Tibial nerve (tissue), 3 donors: ENCODE data around the gene PRUNE2.

Experiments used
- POLR2A ChIP-seq, 2 donors: fragments of 450-650 bp; IDR thresholded peaks; one replicate each; pipeline ENCODE4 v1.6.1; 2017; ENCODE audit warnings: antibody characterized with exemption in 2 of 2, mild to moderate bottlenecking in 2 of 2, moderate library complexity in 2 of 2
- TF ChIP-seq, protein P1 (sequence below), 5 experiments: fragments of 200-600 bp in 3 of 5; fragments of 450-650 bp in 2 of 5; sonication (generic) in 3 of 5; IDR thresholded peaks; one replicate each; pipeline ENCODE4 v1.5.1; 2016 to 2019; ENCODE audit warnings: antibody characterized with exemption in 5 of 5, mild to moderate bottlenecking in 3 of 5, moderate library complexity in 2 of 5

DNA sequence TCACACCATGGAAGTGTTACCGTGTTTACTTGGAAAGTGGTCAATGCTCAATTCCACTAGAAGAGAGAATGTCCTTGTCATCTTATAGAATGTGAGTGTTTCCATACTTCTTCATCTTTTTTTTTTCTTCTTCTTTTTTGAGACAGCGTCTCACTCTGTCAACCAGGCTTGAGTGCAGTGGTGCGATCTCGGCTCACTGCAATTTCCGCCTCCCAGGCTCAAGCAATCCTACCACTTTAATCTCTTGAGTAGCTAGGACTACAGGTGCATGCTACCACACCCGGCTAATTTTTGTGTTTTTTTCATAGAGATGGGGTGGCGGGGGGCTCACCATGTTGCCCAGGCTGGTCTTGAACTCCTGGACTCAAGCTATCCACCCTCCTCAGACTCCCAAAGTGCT is 278.9 kb downstream of the PRUNE2 start:
- TF ChIP-seq, protein P1, sequence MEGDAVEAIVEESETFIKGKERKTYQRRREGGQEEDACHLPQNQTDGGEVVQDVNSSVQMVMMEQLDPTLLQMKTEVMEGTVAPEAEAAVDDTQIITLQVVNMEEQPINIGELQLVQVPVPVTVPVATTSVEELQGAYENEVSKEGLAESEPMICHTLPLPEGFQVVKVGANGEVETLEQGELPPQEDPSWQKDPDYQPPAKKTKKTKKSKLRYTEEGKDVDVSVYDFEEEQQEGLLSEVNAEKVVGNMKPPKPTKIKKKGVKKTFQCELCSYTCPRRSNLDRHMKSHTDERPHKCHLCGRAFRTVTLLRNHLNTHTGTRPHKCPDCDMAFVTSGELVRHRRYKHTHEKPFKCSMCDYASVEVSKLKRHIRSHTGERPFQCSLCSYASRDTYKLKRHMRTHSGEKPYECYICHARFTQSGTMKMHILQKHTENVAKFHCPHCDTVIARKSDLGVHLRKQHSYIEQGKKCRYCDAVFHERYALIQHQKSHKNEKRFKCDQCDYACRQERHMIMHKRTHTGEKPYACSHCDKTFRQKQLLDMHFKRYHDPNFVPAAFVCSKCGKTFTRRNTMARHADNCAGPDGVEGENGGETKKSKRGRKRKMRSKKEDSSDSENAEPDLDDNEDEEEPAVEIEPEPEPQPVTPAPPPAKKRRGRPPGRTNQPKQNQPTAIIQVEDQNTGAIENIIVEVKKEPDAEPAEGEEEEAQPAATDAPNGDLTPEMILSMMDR (IDR thresholded peaks at IDR 0.05), result no peak
- no peak for TF ChIP-seq POLR2A (IDR thresholded peaks at IDR 0.05)
